Spleen (tissue), 3 donors: ENCODE data around the gene H1-8.

ENCODE experiments used
- POLR2A ChIP-seq, 3 donors: fragments of 450-650 bp; IDR thresholded peaks; one replicate each; pipeline ENCODE4 v1.5.1; 2017; ENCODE audit warnings: antibody characterized with exemption in 3 of 3, mild to moderate bottlenecking in 1 of 3
- POLR2AphosphoS5 ChIP-seq, 3 donors: sonication (generic); formaldehyde crosslinking; IDR thresholded peaks; one replicate each; pipeline ENCODE4 v1.5.1; 2017; ENCODE audit warnings: antibody characterized with exemption in 3 of 3

GRCh38 chr3:129536374-129536667, 6.7 kb upstream of the H1-8 start:
- TF ChIP-seq POLR2A (IDR thresholded peaks at IDR 0.05): no peak
- TF ChIP-seq POLR2AphosphoS5 (IDR thresholded peaks at IDR 0.05): no peak
